SK-N-SH (cell line): ENCODE results near the gene CDCP2. TPM values are rescaled to one million over a fixed set of nuclear protein-coding genes. Genes with fewer than 3 reads are reported as not detected.

Source experiments
- CTCF ChIA-PET: fragments of 300-600, 350-600 bp; formaldehyde crosslinking; extraction: SDS; loops from one replicate; lab custom pipeline; 2021; lab: Yijun Ruan, JAX
- POLR2A ChIA-PET: fragments of 350-600 bp; sonication (Branson Sonifier 250); formaldehyde crosslinking; extraction: SDS; loops from one replicate; lab custom pipeline; 2020; ENCODE audit warnings: antibody characterized with exemption, inconsistent platforms; lab: Yijun Ruan, JAX
- DNase-seq: peaks from one replicate; pipeline ENCODE4 v3.0.0; 2012
- H2AFZ ChIP-seq: fragments of 200-600 bp; sonication (generic); 2 replicates; pipeline ENCODE4 v1.8.1; 2016; ENCODE audit warnings: antibody characterized with exemption, mild to moderate bottlenecking, low read depth
- H3F3A ChIP-seq: fragments of 200-600 bp; sonication (generic); replicated peaks from 2 replicates; pipeline ENCODE3; 2016; ENCODE audit warnings: antibody characterized with exemption, mild to moderate bottlenecking; ENCODE audit not compliant: insufficient read depth
- H3K27ac ChIP-seq, 2 experiments: fragments of 200-500 bp in 1 of 2; fragments of 200-600 bp in 1 of 2; sonication (Bioruptor generic) in 1 of 2; sonication (generic), shearing (Covaris generic) in 1 of 2; 2 replicates each; pipeline versions ENCODE4 v1.5.1 to v1.6.1; 2014 to 2016; ENCODE audit warnings: low read depth in 2 of 2, inconsistent platforms in 1 of 2, low read length in 1 of 2, mild to moderate bottlenecking in 1 of 2, mixed read lengths in 1 of 2
- H3K27me3 ChIP-seq: fragments of 200-600 bp; sonication (generic), shearing (Covaris generic); 2 replicates; pipeline ENCODE4 v1.6.1; 2016; ENCODE audit warnings: mixed run types; ENCODE audit not compliant: insufficient read depth
- H3K36me3 ChIP-seq, 2 experiments: fragments of 200-500 bp in 1 of 2; fragments of 200-600 bp in 1 of 2; sonication (Bioruptor generic) in 1 of 2; sonication (generic) in 1 of 2; replicated peaks in 1 of 2; 2 replicates each; pipeline versions ENCODE3 to v1.5.1; 2014 to 2016; ENCODE audit warnings: low read length in 1 of 2, mild to moderate bottlenecking in 1 of 2; ENCODE audit not compliant: insufficient read depth in 2 of 2, control insufficient read depth in 1 of 2
- H3K4me1 ChIP-seq, 2 experiments: fragments of 200-500 bp in 1 of 2; fragments of 200-600 bp in 1 of 2; sonication (Bioruptor generic) in 1 of 2; sonication (generic), shearing (Covaris generic) in 1 of 2; 2 replicates each; pipeline versions ENCODE4 v1.5.1 to v1.6.1; 2014 to 2016; ENCODE audit warnings: low read depth in 1 of 2, low read length in 1 of 2, mixed run types in 1 of 2; ENCODE audit not compliant: insufficient read depth in 2 of 2, control insufficient read depth in 1 of 2
- H3K4me2 ChIP-seq: fragments of 200-600 bp; sonication (generic), shearing (Covaris generic); 2 replicates; pipeline ENCODE4 v1.6.1; 2017; ENCODE audit warnings: mixed run types
- H3K4me3 ChIP-seq, 2 experiments: fragments of 200-500 bp in 1 of 2; fragments of 200-600 bp in 1 of 2; sonication (Bioruptor generic) in 1 of 2; sonication (generic), shearing (Covaris generic) in 1 of 2; 2 replicates each; pipeline versions ENCODE4 v1.5.1 to v1.8.1; 2014 to 2016; ENCODE audit warnings: low read depth in 2 of 2, inconsistent platforms in 1 of 2, low read length in 1 of 2, mild to moderate bottlenecking in 1 of 2, mixed read lengths in 1 of 2, moderate library complexity in 1 of 2
- H3K79me2 ChIP-seq: fragments of 200-600 bp; sonication (generic); 2 replicates; pipeline ENCODE4 v1.8.1; 2017; ENCODE audit warnings: mild to moderate bottlenecking; ENCODE audit not compliant: insufficient read depth
- H3K9ac ChIP-seq: fragments of 200-600 bp; sonication (generic); 2 replicates; pipeline ENCODE4 v1.6.1; 2017; ENCODE audit warnings: mixed run types
- H3K9me2 ChIP-seq: fragments of 200-600 bp; sonication (generic); 2 replicates; pipeline ENCODE4 v1.6.1; 2017; ENCODE audit warnings: mixed run types
- H3K9me3 ChIP-seq: fragments of 200-600 bp; sonication (generic); 2 replicates; pipeline ENCODE4 v1.6.1; 2017; ENCODE audit warnings: mixed run types, mild to moderate bottlenecking, moderate library complexity
- H4K20me1 ChIP-seq: fragments of 200-600 bp; sonication (generic); 2 replicates; pipeline ENCODE4 v1.6.1; 2017; ENCODE audit warnings: mild to moderate bottlenecking, mixed run types; ENCODE audit not compliant: insufficient read depth
- CHD2 ChIP-seq: fragments of 150-350 bp; IDR thresholded peaks from 2 replicates; pipeline ENCODE4 v1.6.1; 2018; ENCODE audit warnings: low read length; ENCODE audit not compliant: partially characterized antibody
- GATA2 ChIP-seq: sonication (generic); formaldehyde crosslinking; IDR thresholded peaks from 2 replicates; pipeline ENCODE4 v1.5.0; 2020; ENCODE audit warnings: mild to moderate bottlenecking, missing genetic modification reagents
- JUND ChIP-seq: IDR thresholded peaks from 2 replicates; pipeline ENCODE4 v1.4.0; 2012
- MEF2A ChIP-seq: IDR thresholded peaks from 2 replicates; pipeline ENCODE4 v1.4.0; 2012; ENCODE audit warnings: low read depth, borderline replicate concordance
- TAF1 ChIP-seq: IDR thresholded peaks from 2 replicates; pipeline ENCODE4 v1.6.1; 2012; ENCODE audit warnings: low read depth, mild to moderate bottlenecking, low read length, moderate library complexity, borderline replicate concordance
- YY1 ChIP-seq: IDR thresholded peaks from 2 replicates; pipeline ENCODE4 v1.4.0; 2012; ENCODE audit warnings: low read depth, mild to moderate bottlenecking
- WGBS: methylation state at CpG from one replicate; pipeline ENCODE4 v1.1.6; 2017; ENCODE audit warnings: low lambda C conversion rate; 5-methylcytosine and 5-hydroxymethylcytosine counted together
- polyA plus RNA-seq, 3 experiments: library from polyadenylated mRNA; depleted of rRNA; stranded (reverse); fragments of >200 nt; gene quantifications; 2 replicates each; pipeline ENCODE4 v1.2.3, GENCODE V29; 2012
- TF ChIP-seq, protein P1 (sequence below): IDR thresholded peaks from 2 replicates; pipeline ENCODE4 v1.6.1; 2012; ENCODE audit warnings: mild to moderate bottlenecking, low read depth, low read length, moderate library complexity
- TF ChIP-seq, protein P2 (sequence below): fragments of 150-350 bp; IDR thresholded peaks from 2 replicates; pipeline ENCODE4 v1.6.1; 2017; ENCODE audit warnings: antibody characterized with exemption, low read length, low read depth, borderline replicate concordance
- TF ChIP-seq, protein P3 (sequence below): IDR thresholded peaks from 2 replicates; pipeline ENCODE4 v1.4.0; 2012; ENCODE audit warnings: low read depth
- TF ChIP-seq, protein P4 (sequence below): IDR thresholded peaks from 2 replicates; pipeline ENCODE4 v1.4.0; 2012; ENCODE audit warnings: low read depth, borderline replicate concordance

CDCP2 gene
- polyA plus RNA-seq, 1 of the 3 experiments (the other 2 are of a cell fraction) = not detected

DNA sequence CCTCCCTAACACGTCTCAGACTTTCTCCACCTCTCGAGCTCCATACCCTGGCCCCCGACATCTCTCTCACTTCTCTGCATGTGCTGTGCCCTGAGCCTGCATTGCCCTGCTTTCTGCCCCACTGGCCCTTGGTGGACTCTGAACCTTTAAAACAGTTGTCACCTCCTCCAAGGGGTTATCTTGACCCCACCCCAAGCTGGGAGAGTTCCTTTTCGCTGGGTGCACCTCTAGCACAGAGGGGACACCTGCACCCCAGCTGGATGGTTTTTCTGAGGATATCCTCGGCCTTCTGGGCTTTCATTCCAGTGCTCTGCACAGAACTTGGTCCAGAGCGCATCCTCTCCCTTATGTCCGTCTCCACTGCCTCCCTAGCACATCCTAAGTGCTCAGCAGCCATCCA is 4.2 kb upstream of the CDCP2 start (continued):
- TF ChIP-seq, protein P1, sequence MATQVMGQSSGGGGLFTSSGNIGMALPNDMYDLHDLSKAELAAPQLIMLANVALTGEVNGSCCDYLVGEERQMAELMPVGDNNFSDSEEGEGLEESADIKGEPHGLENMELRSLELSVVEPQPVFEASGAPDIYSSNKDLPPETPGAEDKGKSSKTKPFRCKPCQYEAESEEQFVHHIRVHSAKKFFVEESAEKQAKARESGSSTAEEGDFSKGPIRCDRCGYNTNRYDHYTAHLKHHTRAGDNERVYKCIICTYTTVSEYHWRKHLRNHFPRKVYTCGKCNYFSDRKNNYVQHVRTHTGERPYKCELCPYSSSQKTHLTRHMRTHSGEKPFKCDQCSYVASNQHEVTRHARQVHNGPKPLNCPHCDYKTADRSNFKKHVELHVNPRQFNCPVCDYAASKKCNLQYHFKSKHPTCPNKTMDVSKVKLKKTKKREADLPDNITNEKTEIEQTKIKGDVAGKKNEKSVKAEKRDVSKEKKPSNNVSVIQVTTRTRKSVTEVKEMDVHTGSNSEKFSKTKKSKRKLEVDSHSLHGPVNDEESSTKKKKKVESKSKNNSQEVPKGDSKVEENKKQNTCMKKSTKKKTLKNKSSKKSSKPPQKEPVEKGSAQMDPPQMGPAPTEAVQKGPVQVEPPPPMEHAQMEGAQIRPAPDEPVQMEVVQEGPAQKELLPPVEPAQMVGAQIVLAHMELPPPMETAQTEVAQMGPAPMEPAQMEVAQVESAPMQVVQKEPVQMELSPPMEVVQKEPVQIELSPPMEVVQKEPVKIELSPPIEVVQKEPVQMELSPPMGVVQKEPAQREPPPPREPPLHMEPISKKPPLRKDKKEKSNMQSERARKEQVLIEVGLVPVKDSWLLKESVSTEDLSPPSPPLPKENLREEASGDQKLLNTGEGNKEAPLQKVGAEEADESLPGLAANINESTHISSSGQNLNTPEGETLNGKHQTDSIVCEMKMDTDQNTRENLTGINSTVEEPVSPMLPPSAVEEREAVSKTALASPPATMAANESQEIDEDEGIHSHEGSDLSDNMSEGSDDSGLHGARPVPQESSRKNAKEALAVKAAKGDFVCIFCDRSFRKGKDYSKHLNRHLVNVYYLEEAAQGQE = no peak
- TF ChIP-seq MEF2A (no peak), TAF1 (no peak)
- TF ChIP-seq, protein P2, sequence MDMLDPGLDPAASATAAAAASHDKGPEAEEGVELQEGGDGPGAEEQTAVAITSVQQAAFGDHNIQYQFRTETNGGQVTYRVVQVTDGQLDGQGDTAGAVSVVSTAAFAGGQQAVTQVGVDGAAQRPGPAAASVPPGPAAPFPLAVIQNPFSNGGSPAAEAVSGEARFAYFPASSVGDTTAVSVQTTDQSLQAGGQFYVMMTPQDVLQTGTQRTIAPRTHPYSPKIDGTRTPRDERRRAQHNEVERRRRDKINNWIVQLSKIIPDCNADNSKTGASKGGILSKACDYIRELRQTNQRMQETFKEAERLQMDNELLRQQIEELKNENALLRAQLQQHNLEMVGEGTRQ = no peak
- TF ChIP-seq, protein P3, sequence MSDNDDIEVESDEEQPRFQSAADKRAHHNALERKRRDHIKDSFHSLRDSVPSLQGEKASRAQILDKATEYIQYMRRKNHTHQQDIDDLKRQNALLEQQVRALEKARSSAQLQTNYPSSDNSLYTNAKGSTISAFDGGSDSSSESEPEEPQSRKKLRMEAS = no peak

DNA sequence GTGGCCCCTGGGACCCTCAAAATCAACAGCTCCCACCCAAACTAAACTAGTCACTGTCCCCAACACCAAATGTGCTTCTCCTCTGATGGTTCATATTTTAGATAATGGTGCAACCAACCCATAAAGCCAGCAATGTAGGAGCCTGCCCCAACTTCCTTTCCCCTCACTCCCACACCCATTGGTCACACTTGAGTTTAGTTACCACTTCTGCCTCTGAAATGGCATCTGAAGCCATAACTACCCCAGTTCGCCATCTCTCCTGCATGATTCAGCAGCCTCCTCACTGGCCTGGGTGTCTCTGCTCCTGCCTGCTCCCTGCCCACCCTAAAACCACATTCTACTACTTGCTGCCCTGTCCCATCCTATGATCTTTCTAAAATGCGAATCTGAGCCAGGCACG is 3.4 kb upstream of the CDCP2 start:
- CTCF ChIA-PET = no interaction called here
- 68% methylated on average over 3 of the region's 3 CpGs for WGBS
- H3K9me3 ChIP-seq = no peaks in the 10 kb centered on the region
- H2AFZ ChIP-seq = no peak overlapping the region
- no peaks in the 10 kb centered on the region for H3K36me3 ChIP-seq
- POLR2A ChIA-PET = no interaction called here
- H3K9me2 ChIP-seq = no peaks in the 10 kb centered on the region
- no peak overlapping the region for H3K4me2 ChIP-seq
- no peaks in the 10 kb centered on the region for H4K20me1 ChIP-seq
- H3K4me3 ChIP-seq = no peak overlapping the region
- no peaks in the 10 kb centered on the region for H3K79me2 ChIP-seq
- no peak for TF ChIP-seq TAF1
- no peak for TF ChIP-seq GATA2
- TF ChIP-seq, protein P3 = no peak
- no peak for TF ChIP-seq JUND
- TF ChIP-seq, protein P4, sequence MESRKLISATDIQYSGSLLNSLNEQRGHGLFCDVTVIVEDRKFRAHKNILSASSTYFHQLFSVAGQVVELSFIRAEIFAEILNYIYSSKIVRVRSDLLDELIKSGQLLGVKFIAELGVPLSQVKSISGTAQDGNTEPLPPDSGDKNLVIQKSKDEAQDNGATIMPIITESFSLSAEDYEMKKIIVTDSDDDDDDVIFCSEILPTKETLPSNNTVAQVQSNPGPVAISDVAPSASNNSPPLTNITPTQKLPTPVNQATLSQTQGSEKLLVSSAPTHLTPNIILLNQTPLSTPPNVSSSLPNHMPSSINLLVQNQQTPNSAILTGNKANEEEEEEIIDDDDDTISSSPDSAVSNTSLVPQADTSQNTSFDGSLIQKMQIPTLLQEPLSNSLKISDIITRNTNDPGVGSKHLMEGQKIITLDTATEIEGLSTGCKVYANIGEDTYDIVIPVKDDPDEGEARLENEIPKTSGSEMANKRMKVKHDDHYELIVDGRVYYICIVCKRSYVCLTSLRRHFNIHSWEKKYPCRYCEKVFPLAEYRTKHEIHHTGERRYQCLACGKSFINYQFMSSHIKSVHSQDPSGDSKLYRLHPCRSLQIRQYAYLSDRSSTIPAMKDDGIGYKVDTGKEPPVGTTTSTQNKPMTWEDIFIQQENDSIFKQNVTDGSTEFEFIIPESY = no peak
- TF ChIP-seq CHD2 = no peak
- TF ChIP-seq YY1 = no peak
- no peaks in the 10 kb centered on the region for H3K27me3 ChIP-seq
- no peak for DNase-seq
- no peak overlapping the region for H3K27ac ChIP-seq
- no peaks in the 10 kb centered on the region for H3F3A ChIP-seq
- H3K9ac ChIP-seq = no peak overlapping the region
- H3K4me1 ChIP-seq = peaks cover 0 to 4% of the 10 kb centered on the region in 2 experiments; a peak in 2 of 4 replicates
